GM23338 (cell line): ENCODE measurements around the gene PHF1. TPM values are rescaled to one million over a fixed set of nuclear protein-coding genes. Genes with fewer than 3 reads are reported as not detected.

Experiments
- microRNA-seq: library from miRNA; unstranded; fragments of <30 nt; microRNA quantifications from one replicate; pipeline ENCODE4, GENCODE V29; 2017
- polyA plus RNA-seq: library from polyadenylated mRNA; unstranded; fragments of >200 nt; fragmentation: Nextera tagmentation; extraction: Ambion mirVana; gene quantifications from 2 replicates; pipeline ENCODE4 v1.2.1, GENCODE V29; 2016
- small RNA-seq: library from RNA; depleted of rRNA; stranded (forward); fragments of <200 nt; gene quantifications from one replicate; pipeline ENCODE3, GENCODE V24; 2014; ENCODE audit warnings: low replicate concordance
- total RNA-seq: library from RNA; depleted of rRNA; stranded (reverse); fragments of >200 nt; shearing (Covaris generic); gene quantifications from 2 replicates; pipeline ENCODE4 v1.2.3, GENCODE V29; 2014; rRNA removed

PHF1 gene
- total and polyA plus RNA-seq, 2 experiments from 2014 or later = 29.4 to 46.7 TPM

Small RNA genes within 50 kb of the gene (microRNA-seq; reads per million reads assigned to microRNA genes)
- gene MIR5004 = not detected

Small RNA genes within 50 kb of the gene (small RNA-seq; reads per million reads assigned to genes)
- gene RPL35AP4 (not detected), gene ZBTB9 (not detected)

Other genes starting within 250 kb of the PHF1 start
- 1.3 and 2.7 TPM in 2 replicates for gene COL11A2, start 218.5 kb upstream of the PHF1 start, total RNA-seq
- gene COL11A2, start 218.5 kb upstream of the PHF1 start, polyA plus RNA-seq = 1.6 and 2.2 TPM in 2 replicates
- gene RXRB, start 210.3 kb upstream of the PHF1 start, total RNA-seq = 11.3 and 11.6 TPM in 2 replicates
- 6.7 and 6.9 TPM in 2 replicates for gene RXRB, start 210.3 kb upstream of the PHF1 start, polyA plus RNA-seq
- 75.9 and 79.9 TPM in 2 replicates for gene SLC39A7, start 210.1 kb upstream of the PHF1 start, total RNA-seq
- gene SLC39A7, start 210.1 kb upstream of the PHF1 start, polyA plus RNA-seq = 9.0 and 9.2 TPM in 2 replicates
- 8.9 and 16.0 TPM in 2 replicates for gene HSD17B8, start 206.4 kb upstream of the PHF1 start, total RNA-seq
- 4.3 and 5.6 TPM in 2 replicates for gene HSD17B8, start 206.4 kb upstream of the PHF1 start, polyA plus RNA-seq
- gene RING1, start 202.5 kb upstream of the PHF1 start, total RNA-seq = 8.0 and 16.0 TPM in 2 replicates
- 6.4 and 8.3 TPM in 2 replicates for gene RING1, start 202.5 kb upstream of the PHF1 start, polyA plus RNA-seq
- gene VPS52, start 139.1 kb upstream of the PHF1 start, total RNA-seq = 25.0 and 31.1 TPM in 2 replicates
- gene VPS52, start 139.1 kb upstream of the PHF1 start, polyA plus RNA-seq = 20.6 and 27.9 TPM in 2 replicates
- gene RPS18, start 138.9 kb upstream of the PHF1 start, total RNA-seq = 2,133 and 2,664 TPM in 2 replicates
- gene RPS18, start 138.9 kb upstream of the PHF1 start, polyA plus RNA-seq = 4,776 and 5,223 TPM in 2 replicates
- 1.0 and 2.3 TPM in 2 replicates for gene B3GALT4, start 133.9 kb upstream of the PHF1 start, total RNA-seq
- gene B3GALT4, start 133.9 kb upstream of the PHF1 start, polyA plus RNA-seq = 1.3 and 1.8 TPM in 2 replicates
- 104 and 106 TPM in 2 replicates for gene WDR46, start 121.8 kb upstream of the PHF1 start, total RNA-seq
- 63.9 and 71.4 TPM in 2 replicates for gene WDR46, start 121.8 kb upstream of the PHF1 start, polyA plus RNA-seq
- gene PFDN6, start 121.4 kb upstream of the PHF1 start, total RNA-seq = 62.2 and 80.4 TPM in 2 replicates
- gene PFDN6, start 121.4 kb upstream of the PHF1 start, polyA plus RNA-seq = 54.0 and 56.1 TPM in 2 replicates
- 44.9 and 52.2 TPM in 2 replicates for gene RGL2, start 112.1 kb upstream of the PHF1 start, total RNA-seq
- 28.0 and 31.7 TPM in 2 replicates for gene RGL2, start 112.1 kb upstream of the PHF1 start, polyA plus RNA-seq
- 29.1 and 37.5 TPM in 2 replicates for gene TAPBP, start 96.9 kb upstream of the PHF1 start, total RNA-seq
- gene TAPBP, start 96.9 kb upstream of the PHF1 start, polyA plus RNA-seq = 18.1 and 19.9 TPM in 2 replicates
- gene ZBTB22, start 93.3 kb upstream of the PHF1 start, total RNA-seq = 7.7 and 8.8 TPM in 2 replicates
- gene ZBTB22, start 93.3 kb upstream of the PHF1 start, polyA plus RNA-seq = 1.9 and 3.9 TPM in 2 replicates
- gene DAXX, start 88.1 kb upstream of the PHF1 start, total RNA-seq = 73.2 and 107 TPM in 2 replicates
- 67.4 and 71.0 TPM in 2 replicates for gene DAXX, start 88.1 kb upstream of the PHF1 start, polyA plus RNA-seq
- gene KIFC1, start 19.2 kb upstream of the PHF1 start, total RNA-seq = 61.7 and 64.4 TPM in 2 replicates
- 10.1 and 10.3 TPM in 2 replicates for gene KIFC1, start 19.2 kb upstream of the PHF1 start, polyA plus RNA-seq
- 193 and 207 TPM in 2 replicates for gene CUTA, start 7.1 kb downstream of the PHF1 start, total RNA-seq
- 421 and 426 TPM in 2 replicates for gene CUTA, start 7.1 kb downstream of the PHF1 start, polyA plus RNA-seq
- 36.9 and 45.0 TPM in 2 replicates for gene SYNGAP1, start 9.1 kb downstream of the PHF1 start, total RNA-seq
- gene SYNGAP1, start 9.1 kb downstream of the PHF1 start, polyA plus RNA-seq = 12.9 and 13.9 TPM in 2 replicates
- gene ZBTB9, start 43.6 kb downstream of the PHF1 start, total RNA-seq = 17.9 and 25.2 TPM in 2 replicates
- 13.5 and 13.6 TPM in 2 replicates for gene ZBTB9, start 43.6 kb downstream of the PHF1 start, polyA plus RNA-seq
- 45.0 and 50.7 TPM in 2 replicates for gene BAK1, start 169.3 kb downstream of the PHF1 start, total RNA-seq
- 21.9 and 22.2 TPM in 2 replicates for gene BAK1, start 169.3 kb downstream of the PHF1 start, polyA plus RNA-seq
- gene ITPR3, start 210.3 kb downstream of the PHF1 start, total RNA-seq = 29.8 and 31.9 TPM in 2 replicates
- 7.1 and 7.3 TPM in 2 replicates for gene ITPR3, start 210.3 kb downstream of the PHF1 start, polyA plus RNA-seq